NOMO-1 (cell line): Measurements from ENCODE around the gene NTM.

ENCODE experiments used
- DNase-seq, 2 experiments: peaks; one replicate each; lab custom pipeline; 2025; ENCODE audit not compliant: unreplicated experiment in 2 of 2; lab: John Stamatoyannopoulos, UW

NTM gene

GRCh38 chr11:132114743-132115142 is 744.3 kb downstream of the NTM start:
- no peak for DNase-seq

- no peak for DNase-seq
These were observed 745.0 kb downstream of the NTM start for GRCh38 chr11:132115454-132115853.

GRCh38 chr11:132116516-132116915 is 746.1 kb downstream of the NTM start:
- DNase-seq: no peak

- DNase-seq: no peak
These were observed 748.2 kb downstream of the NTM start for GRCh38 chr11:132118661-132119060.

GRCh38 chr11:132119573-132119972 is 749.2 kb downstream of the NTM start:
- DNase-seq: no peak

- no peak for DNase-seq
These were observed 752.3 kb downstream of the NTM start for GRCh38 chr11:132122735-132123134.

- DNase-seq: no peak
These were observed 753.0 kb downstream of the NTM start for GRCh38 chr11:132123449-132123848.

- DNase-seq: peak in 1 of 2 experiments; percentile 16
These were observed 753.7 kb downstream of the NTM start for GRCh38 chr11:132123854-132124835.

- peak; percentile 39 to 62 for DNase-seq
These were observed 755.8 kb downstream of the NTM start for GRCh38 chr11:132125988-132126871.

- peak; percentile 24 to 30 for DNase-seq
These were observed 756.8 kb downstream of the NTM start for GRCh38 chr11:132126973-132127899.

GRCh38 chr11:132127900-132128288 is 757.5 kb downstream of the NTM start:
- no peak for DNase-seq

- DNase-seq: no peak
These were observed 760.6 kb downstream of the NTM start for GRCh38 chr11:132131047-132131446.

- no peak for DNase-seq
These were observed 761.5 kb downstream of the NTM start for GRCh38 chr11:132131961-132132360.

- DNase-seq: no peak
These were observed 763.9 kb downstream of the NTM start for GRCh38 chr11:132134322-132134721.

- DNase-seq: no peak
These were observed 767.0 kb downstream of the NTM start for GRCh38 chr11:132137289-132137980.

- no peak for DNase-seq
These were observed 767.5 kb downstream of the NTM start for GRCh38 chr11:132137981-132138313.

- no peak for DNase-seq
These were observed 768.8 kb downstream of the NTM start for GRCh38 chr11:132139181-132139580.

- DNase-seq: no peak
These were observed 769.6 kb downstream of the NTM start for GRCh38 chr11:132140056-132140455.

GRCh38 chr11:132142121-132142520 is 771.7 kb downstream of the NTM start:
- DNase-seq: no peak

GRCh38 chr11:132142554-132142953 is 772.1 kb downstream of the NTM start:
- DNase-seq: no peak
